HEK293T (cell line): ENCODE results near the gene ZYX.
A peak's percentile ranks its signal among the peaks of the same experiment; 100 is the strongest.

Source experiments
- CTCF ChIA-PET: fragments of 350-600 bp; formaldehyde crosslinking; extraction: SDS; loops from one replicate; lab custom pipeline; 2021; ENCODE audit warnings: antibody characterized with exemption, inconsistent platforms; lab: Yijun Ruan, JAX
- POLR2A ChIA-PET: fragments of 350-600 bp; formaldehyde crosslinking; extraction: SDS; loops from one replicate; lab custom pipeline; 2020; ENCODE audit warnings: antibody characterized with exemption, inconsistent platforms; lab: Yijun Ruan, JAX
- DNase-seq: peaks from one replicate; pipeline ENCODE4 v3.0.0; 2012; ENCODE audit warnings: mixed read lengths; ENCODE audit errors: extremely low spot score
- ARNT ChIP-seq: fragments of 450-650 bp; IDR thresholded peaks from 2 replicates; pipeline ENCODE4 v1.6.1; 2017; ENCODE audit warnings: mild to moderate bottlenecking
- BHLHE40 ChIP-seq: fragments of 450-650 bp; IDR thresholded peaks from 2 replicates; pipeline ENCODE4 v1.6.1; 2016; ENCODE audit warnings: mild to moderate bottlenecking, moderate library complexity, borderline replicate concordance
- CTBP1 ChIP-seq: fragments of 450-650 bp; IDR thresholded peaks from 2 replicates; pipeline ENCODE4 v1.6.1; 2016; ENCODE audit warnings: borderline replicate concordance
- ELF4 ChIP-seq: fragments of 450-650 bp; IDR thresholded peaks from 2 replicates; pipeline ENCODE4 v1.6.1; 2017; ENCODE audit warnings: antibody characterized with exemption
- FOXA1 ChIP-seq: fragments of 450-650 bp; IDR thresholded peaks from 2 replicates; pipeline ENCODE4 v1.6.1; 2016; ENCODE audit warnings: mild to moderate bottlenecking
- FOXK2 ChIP-seq: fragments of 450-650 bp; IDR thresholded peaks from 2 replicates; pipeline ENCODE4 v1.6.1; 2016; ENCODE audit warnings: mild to moderate bottlenecking
- FOXM1 ChIP-seq: fragments of 450-650 bp; IDR thresholded peaks from 2 replicates; pipeline ENCODE4 v1.6.1; 2017; ENCODE audit warnings: mild to moderate bottlenecking, borderline replicate concordance
- HDGF ChIP-seq: fragments of 450-650 bp; IDR thresholded peaks from 2 replicates; pipeline ENCODE4 v1.6.1; 2017; ENCODE audit warnings: antibody characterized with exemption, borderline replicate concordance
- L3MBTL2 ChIP-seq: fragments of 450-650 bp; conservative IDR thresholded peaks from 2 replicates; pipeline ENCODE4 v1.6.1; 2016; ENCODE audit warnings: mild to moderate bottlenecking
- LEF1 ChIP-seq: fragments of 450-650 bp; IDR thresholded peaks from 2 replicates; pipeline ENCODE4 v1.6.1; 2017; ENCODE audit warnings: mild to moderate bottlenecking, borderline replicate concordance
- NFRKB ChIP-seq: fragments of 450-650 bp; IDR thresholded peaks from 2 replicates; pipeline ENCODE4 v1.6.1; 2016; ENCODE audit warnings: mild to moderate bottlenecking, moderate library complexity
- PKNOX1 ChIP-seq: fragments of 450-650 bp; IDR thresholded peaks from 2 replicates; pipeline ENCODE4 v1.6.1; 2016
- SP1 ChIP-seq: fragments of 450-650 bp; IDR thresholded peaks from 2 replicates; pipeline ENCODE4 v1.6.1; 2017
- SUZ12 ChIP-seq: fragments of 450-650 bp; IDR thresholded peaks from 2 replicates; pipeline ENCODE4 v1.6.1; 2016; ENCODE audit warnings: mild to moderate bottlenecking
- TARDBP ChIP-seq: fragments of 450-650 bp; IDR thresholded peaks from 2 replicates; pipeline ENCODE4 v1.6.1; 2016
- ZNF384 ChIP-seq: fragments of 450-650 bp; IDR thresholded peaks from 2 replicates; pipeline ENCODE4 v1.6.1; 2016

The ZYX gene, protein sequence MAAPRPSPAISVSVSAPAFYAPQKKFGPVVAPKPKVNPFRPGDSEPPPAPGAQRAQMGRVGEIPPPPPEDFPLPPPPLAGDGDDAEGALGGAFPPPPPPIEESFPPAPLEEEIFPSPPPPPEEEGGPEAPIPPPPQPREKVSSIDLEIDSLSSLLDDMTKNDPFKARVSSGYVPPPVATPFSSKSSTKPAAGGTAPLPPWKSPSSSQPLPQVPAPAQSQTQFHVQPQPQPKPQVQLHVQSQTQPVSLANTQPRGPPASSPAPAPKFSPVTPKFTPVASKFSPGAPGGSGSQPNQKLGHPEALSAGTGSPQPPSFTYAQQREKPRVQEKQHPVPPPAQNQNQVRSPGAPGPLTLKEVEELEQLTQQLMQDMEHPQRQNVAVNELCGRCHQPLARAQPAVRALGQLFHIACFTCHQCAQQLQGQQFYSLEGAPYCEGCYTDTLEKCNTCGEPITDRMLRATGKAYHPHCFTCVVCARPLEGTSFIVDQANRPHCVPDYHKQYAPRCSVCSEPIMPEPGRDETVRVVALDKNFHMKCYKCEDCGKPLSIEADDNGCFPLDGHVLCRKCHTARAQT

DNA sequence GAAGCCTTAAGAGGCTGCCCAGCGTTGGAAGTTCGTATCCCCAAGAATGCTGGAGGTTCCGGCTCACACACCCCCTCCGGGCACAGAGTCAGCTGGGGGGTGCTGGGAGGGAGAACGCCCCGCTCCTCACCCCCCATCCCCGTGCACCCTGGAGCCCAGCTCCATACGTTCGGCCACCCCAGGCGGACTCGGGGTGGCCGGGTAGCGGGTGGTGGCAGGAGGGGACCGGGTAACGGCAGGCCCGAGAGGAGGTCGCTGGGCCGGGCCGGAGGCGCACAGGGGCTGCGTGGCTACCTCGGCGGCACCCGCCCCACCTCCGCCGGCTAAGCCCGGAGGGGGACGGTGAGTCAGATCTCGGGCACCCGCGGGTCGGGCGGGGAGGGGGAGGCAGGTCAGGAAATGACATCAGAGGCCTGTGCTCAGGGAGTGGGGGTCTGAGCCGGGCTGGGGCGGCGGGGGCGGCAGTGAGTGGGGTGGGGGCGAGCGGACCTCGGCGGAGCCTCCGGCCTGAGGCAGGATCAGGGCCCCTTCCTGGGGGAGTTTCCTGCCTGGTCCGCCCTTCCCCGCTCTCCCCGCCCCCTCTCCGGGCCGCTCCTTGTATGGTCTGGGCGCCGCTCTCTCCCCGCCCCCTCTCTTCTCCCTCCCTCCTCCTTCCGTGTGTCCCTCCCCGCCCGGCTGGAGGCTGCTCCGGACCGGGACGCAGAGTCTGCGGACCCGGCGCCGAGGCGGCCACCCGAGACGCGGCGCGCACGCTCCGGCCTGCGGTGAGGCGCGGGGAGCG is at the start of gene ZYX:
TSS of gene ZYX (plus strand) at position 700 of the 781 bp plus-strand sequence. CDS start 227 bp downstream, outside the sequence.
- CTCF ChIA-PET, result interaction anchor here (0.6 to 2.7 kb wide), 19 partner anchors 11 to 582 kb away, joined by 3 to 14 read pairs (median 4); partner anchors contain the start of gene EPHA1
- TF ChIP-seq ELF4 (0 out of 2 replicates have a peak, but pooled peaks have one; percentile 22), ARNT (no peak)
- DNase-seq, result peak; percentile 95
- POLR2A ChIA-PET, result interaction anchor here (1.0 to 1.9 kb wide), 12 partner anchors 9 to 93 kb away, joined by 3 to 8 read pairs (median 5); partner anchors contain the start of genes CASP2 and FAM131B

DNA sequence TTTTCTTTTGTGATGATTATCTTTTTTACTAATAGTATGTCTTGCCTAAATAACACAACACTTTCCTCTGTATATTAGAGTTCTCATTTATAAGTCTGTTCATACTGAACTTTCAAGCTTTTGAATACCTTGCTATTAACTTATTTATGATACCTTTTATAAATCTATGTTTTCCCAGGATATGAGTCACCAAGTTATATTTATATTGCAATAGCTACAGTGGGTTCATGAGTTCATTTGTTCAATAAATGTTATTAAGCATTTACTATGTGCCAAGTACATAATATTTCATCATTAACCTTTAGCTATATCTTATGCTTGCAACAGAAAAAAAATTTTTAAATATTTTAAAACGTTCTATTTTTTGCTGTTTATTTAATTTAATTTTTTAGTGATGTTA is 46.9 kb upstream of the ZYX start:
- CTCF ChIA-PET, result no interaction called here
- DNase-seq, result no peak
- POLR2A ChIA-PET, result no interaction called here
- TF ChIP-seq CTBP1, result no peak
- no peak for TF ChIP-seq NFRKB
- TF ChIP-seq FOXK2, result no peak
- TF ChIP-seq L3MBTL2, result no peak
- no peak for TF ChIP-seq BHLHE40
- TF ChIP-seq FOXA1, result no peak
- TF ChIP-seq SP1, result no peak

DNA sequence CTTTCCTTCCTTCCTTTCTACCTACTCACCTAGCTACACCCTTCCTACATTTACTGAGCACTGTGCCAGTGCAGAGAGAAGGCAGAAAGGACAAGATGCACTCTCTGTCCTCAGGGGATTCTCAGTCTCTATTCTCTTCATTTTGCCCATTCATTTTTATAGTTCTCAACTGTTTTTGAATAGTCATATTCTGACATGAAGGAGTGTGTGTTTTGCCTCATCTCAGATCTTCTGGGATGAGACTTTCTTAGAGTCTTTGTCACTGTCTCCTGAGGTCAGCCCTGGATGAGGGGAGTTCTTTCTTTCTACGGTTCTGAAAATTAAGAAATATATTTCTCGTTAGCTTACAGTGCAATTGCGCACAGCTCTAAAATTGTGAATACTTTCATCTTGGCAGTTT is 43.9 kb upstream of the ZYX start:
- DNase-seq, result no peak
- CTCF ChIA-PET, result interaction anchor here (1.4 kb wide), 1 partner anchor 8 kb away, joined by 7 read pairs; no protein-coding TSS in a partner anchor
- TF ChIP-seq FOXA1, result no peak
- no peak for TF ChIP-seq SP1
- no peak for TF ChIP-seq CTBP1
- TF ChIP-seq L3MBTL2, result no peak
- TF ChIP-seq FOXM1, result no peak
- no peak for TF ChIP-seq ZNF384
- TF ChIP-seq PKNOX1, result no peak
- TF ChIP-seq ARNT, result no peak
- POLR2A ChIA-PET, result interaction anchor here (1.1 kb wide), 1 partner anchor 8 kb away, joined by 4 read pairs; no protein-coding TSS in a partner anchor

DNA sequence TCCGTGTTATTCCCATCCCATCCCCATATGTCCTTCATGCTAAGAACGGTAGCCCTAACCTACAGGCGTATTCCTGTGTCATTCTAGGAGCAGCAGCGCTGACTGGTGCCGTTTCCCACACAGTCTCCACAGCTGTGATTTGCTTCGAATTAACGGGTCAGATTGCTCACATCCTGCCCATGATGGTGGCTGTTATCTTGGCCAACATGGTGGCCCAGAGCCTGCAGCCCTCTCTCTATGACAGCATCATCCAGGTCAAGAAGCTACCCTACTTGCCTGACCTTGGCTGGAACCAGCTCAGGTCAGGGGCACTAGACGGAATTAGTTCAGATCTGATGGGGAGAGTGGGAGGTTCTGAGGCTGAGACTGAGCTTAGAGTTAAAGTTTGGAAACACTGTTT is 39.3 kb upstream of the ZYX start:
- no peak for DNase-seq
- CTCF ChIA-PET, result no interaction called here
- no peak for TF ChIP-seq FOXK2
- POLR2A ChIA-PET, result no interaction called here

DNA sequence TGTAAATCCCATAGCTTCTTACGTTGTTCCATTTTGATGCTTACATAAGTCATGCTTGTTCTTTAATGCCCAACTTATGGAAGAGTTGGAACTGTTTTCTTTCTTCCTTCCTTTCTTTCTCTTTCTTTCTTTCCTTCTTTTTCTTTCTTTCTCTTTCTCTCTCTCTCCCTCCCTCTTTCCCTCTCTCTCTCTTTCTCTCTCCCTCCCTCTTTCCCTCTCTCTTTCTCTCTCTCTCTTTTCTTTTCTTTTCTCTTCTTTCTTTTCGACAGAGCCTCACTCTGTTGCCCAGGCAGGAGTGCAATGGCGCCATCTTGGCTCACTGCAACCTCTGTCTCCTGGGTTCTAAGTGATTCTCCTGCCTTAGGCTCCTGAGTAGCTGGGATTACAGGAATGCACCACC is 37.5 kb upstream of the ZYX start:
- no peak for DNase-seq
- no peak for TF ChIP-seq ELF4
- no peak for TF ChIP-seq ARNT
- TF ChIP-seq FOXK2, result no peak
- no peak for TF ChIP-seq BHLHE40
- TF ChIP-seq LEF1, result no peak
- no peak for TF ChIP-seq ZNF384
- no peak for TF ChIP-seq PKNOX1
- no peak for TF ChIP-seq TARDBP
- no peak for TF ChIP-seq HDGF
- no peak for TF ChIP-seq FOXM1
- CTCF ChIA-PET, result no interaction called here
- POLR2A ChIA-PET, result no interaction called here

DNA sequence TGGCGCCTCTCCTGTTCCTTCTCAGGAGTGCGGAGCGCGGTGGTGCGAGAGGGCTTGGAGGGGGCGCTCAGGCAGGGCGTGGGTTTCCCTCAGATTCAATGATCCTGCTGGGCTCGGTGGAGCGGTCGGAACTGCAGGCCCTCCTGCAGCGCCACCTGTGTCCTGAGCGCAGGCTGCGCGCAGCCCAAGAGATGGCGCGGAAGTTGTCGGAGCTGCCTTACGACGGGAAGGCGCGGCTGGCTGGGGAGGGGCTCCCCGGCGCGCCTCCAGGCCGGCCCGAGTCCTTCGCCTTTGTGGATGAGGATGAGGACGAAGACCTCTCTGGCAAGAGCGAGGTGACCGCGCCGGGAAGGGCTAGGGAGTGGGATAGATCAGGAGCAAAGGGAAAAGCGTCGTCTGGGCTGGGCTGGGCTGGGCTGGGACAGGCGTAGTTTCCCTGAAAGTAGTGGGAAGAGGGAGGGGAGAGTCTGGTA is 35.7 kb upstream of the ZYX start:
- TF ChIP-seq L3MBTL2 (peak; percentile 45; the same call in 1 of the 2 replicates), TARDBP (no peak)
- ChIA-PET POLR2A (interaction anchor here (1.2 kb wide), 1 partner anchor 9 kb away, joined by 4 read pairs; no protein-coding TSS in a partner anchor), CTCF (interaction anchor here (0.6 to 2.7 kb wide), 10 partner anchors 9 to 758 kb away, joined by 3 to 12 read pairs (median 4); no protein-coding TSS in a partner anchor)
- DNase-seq, result peak; percentile 89

DNA sequence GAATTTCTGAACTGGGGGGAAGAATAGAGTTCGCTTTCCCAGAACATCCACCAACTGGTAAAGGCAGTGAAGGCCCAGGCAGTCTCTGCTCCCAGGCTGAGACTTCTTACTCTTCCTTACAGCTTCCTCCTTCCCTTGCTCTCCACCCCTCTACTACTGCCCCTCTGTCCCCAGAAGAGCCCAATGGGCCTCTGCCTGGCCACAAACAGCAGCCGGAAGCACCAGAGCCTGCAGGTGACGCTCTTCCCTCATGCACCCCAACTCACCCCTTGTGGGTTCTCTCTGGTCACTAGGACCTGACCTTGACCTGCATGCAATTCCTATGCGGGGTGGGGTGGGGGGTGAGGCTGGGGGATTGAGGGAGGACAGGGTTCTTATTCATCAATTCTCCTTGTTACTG is 35.1 kb upstream of the ZYX start:
- CTCF ChIA-PET, result interaction anchor here (0.9 to 2.7 kb wide), 6 partner anchors 9 to 71 kb away, joined by 3 to 12 read pairs (median 5); no protein-coding TSS in a partner anchor
- DNase-seq, result no peak
- POLR2A ChIA-PET, result interaction anchor here (1.2 kb wide), 1 partner anchor 9 kb away, joined by 4 read pairs; no protein-coding TSS in a partner anchor
- TF ChIP-seq FOXA1 (no peak), CTBP1 (no peak), NFRKB (no peak), TARDBP (no peak), ELF4 (no peak), SP1 (no peak), ARNT (no peak), ZNF384 (no peak), L3MBTL2 (no peak), SUZ12 (no peak), FOXK2 (no peak), PKNOX1 (no peak), LEF1 (no peak), BHLHE40 (no peak), HDGF (no peak)
